ENCODE measurements around the gene HNRNPA0.
A peak's percentile ranks its signal among the peaks of the same experiment; 100 is the strongest.

The HNRNPA0 gene

DNA sequence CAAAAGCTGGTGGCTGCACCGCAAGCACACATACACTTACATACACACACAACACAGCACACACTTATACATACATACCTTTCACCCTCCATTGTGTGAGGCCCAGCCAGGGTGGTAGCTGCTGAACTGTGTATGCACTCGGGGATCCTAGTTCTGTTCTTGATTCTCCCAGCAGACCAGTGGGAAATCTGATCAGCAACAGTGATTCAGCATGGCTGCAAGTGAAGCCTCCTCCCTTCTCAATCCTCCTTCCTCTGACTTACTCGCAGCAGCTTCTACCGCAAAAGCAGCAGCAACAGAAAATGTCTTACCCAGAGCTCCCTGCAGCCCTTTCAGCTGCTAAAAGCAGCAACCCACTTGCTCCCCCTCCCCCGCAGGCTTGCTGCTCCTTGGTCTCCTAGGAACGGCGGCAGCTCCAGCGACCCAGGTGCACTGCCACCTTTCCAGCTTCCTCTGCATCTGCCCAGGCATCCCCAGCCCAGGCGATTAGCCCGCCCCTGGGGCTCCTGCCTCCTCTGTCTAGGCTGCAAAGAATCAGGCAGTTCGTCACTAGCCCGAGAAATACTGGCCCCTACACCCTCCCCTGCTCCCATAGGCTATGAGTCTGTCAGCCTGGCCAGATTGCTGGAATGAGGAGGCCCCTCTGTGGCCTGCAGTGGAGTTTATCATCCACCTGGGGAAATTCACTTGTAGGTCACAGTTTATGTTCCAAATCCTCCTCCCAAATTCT, 18.4 kb downstream of the HNRNPA0 start, which contains the start of gene KLHL3:
KLHL3 (minus strand) TSS at position 535 of the 730 bp plus-strand sequence; CDS start at position 92, 443 bp downstream.
- no peak for TF ChIP-seq POLR2A (IDR thresholded peaks at IDR 0.05; ENCODE audit: low read depth, low read length)
- TF ChIP-seq POLR2AphosphoS5 (IDR thresholded peaks at IDR 0.05; ENCODE audit: low read depth, low read length), result no peak
- FAIRE-seq (peak; percentile 79), DNase-seq (ENCODE audit: insufficient read length) (peak; percentile 13)

GRCh38 chr5:137734962-137735554, 19.1 kb downstream of the HNRNPA0 start:
- no peak for TF ChIP-seq POLR2AphosphoS5 (IDR thresholded peaks at IDR 0.05; ENCODE audit: low read depth, low read length)
- no peak; the same call in 1 of the 2 replicates for TF ChIP-seq TAF1 (IDR thresholded peaks at IDR 0.05; ENCODE audit: borderline replicate concordance, low read depth, low read length)
- no peak for TF ChIP-seq POLR2A (IDR thresholded peaks at IDR 0.05; ENCODE audit: low read depth, low read length)
- DNase-seq (ENCODE audit: insufficient read length), result no peak
- peak; percentile 70 for FAIRE-seq

DNA sequence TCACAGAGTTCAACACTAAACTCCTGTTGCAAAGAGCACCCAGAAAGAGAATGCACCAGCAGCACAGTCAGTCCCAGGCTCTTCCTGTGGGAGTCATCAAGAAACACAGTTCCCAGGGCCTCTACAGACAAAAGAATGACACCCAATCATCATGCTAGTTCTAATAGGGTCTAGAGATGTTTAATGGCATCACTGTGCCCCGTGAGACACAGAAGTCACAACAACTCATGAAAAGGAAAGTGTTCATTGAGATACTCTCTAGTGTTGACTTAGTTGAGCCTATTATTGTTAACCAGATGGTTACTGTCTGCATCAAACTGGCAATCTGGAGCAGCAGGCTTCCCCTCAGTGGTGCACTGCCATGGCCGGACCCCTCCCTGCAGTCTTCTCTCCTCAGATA, 19.8 kb downstream of the HNRNPA0 start:
- DNase-seq (ENCODE audit: insufficient read length), result no peak
- no peak for TF ChIP-seq POLR2A (IDR thresholded peaks at IDR 0.05; ENCODE audit: low read depth, low read length)
- no peak for TF ChIP-seq TAF1 (IDR thresholded peaks at IDR 0.05; ENCODE audit: borderline replicate concordance, low read depth, low read length)
- no peak for TF ChIP-seq POLR2AphosphoS5 (IDR thresholded peaks at IDR 0.05; ENCODE audit: low read depth, low read length)
- FAIRE-seq, result no peak

DNA sequence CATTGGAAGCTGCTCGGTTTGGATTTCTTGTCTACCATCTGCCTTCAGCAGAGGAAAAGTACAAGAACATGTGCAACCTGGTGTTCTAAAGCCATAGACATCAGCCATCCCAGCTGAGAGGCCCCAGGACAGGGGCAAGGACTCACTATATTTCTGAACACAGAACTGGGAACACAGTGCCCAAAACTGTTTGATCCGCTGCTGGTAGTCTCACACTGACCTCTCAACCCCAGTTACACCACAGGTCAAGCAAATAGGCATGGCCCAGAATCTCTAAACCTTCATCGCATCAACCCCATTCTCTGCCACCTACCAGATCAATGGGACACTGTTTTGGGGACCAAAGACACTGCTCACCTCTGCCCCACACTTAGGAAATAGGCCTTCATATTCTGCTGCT, 20.2 kb downstream of the HNRNPA0 start:
- peak; percentile 70 for FAIRE-seq
- DNase-seq (ENCODE audit: insufficient read length), result no peak
- TF ChIP-seq TAF1 (IDR thresholded peaks at IDR 0.05; ENCODE audit: borderline replicate concordance, low read depth, low read length) (no peak), POLR2A (IDR thresholded peaks at IDR 0.05; ENCODE audit: low read depth, low read length) (no peak)

- TF ChIP-seq TAF1 (IDR thresholded peaks at IDR 0.05; ENCODE audit: borderline replicate concordance, low read depth, low read length) (no peak), POLR2AphosphoS5 (IDR thresholded peaks at IDR 0.05; ENCODE audit: low read depth, low read length) (no peak)
- DNase-seq (ENCODE audit: insufficient read length) (no peak), FAIRE-seq (no peak)
Observed at GRCh38 chr5:137733006-137733405, 21.2 kb downstream of the HNRNPA0 start.

- DNase-seq (ENCODE audit: insufficient read length), result no peak
- FAIRE-seq, result no peak
- TF ChIP-seq TAF1 (IDR thresholded peaks at IDR 0.05; ENCODE audit: borderline replicate concordance, low read depth, low read length), result no peak
- no peak for TF ChIP-seq POLR2A (IDR thresholded peaks at IDR 0.05; ENCODE audit: low read depth, low read length)
- TF ChIP-seq POLR2AphosphoS5 (IDR thresholded peaks at IDR 0.05; ENCODE audit: low read depth, low read length), result no peak
Observed at GRCh38 chr5:137731176-137731575, 23.0 kb downstream of the HNRNPA0 start.

- no peak for TF ChIP-seq TAF1 (IDR thresholded peaks at IDR 0.05; ENCODE audit: borderline replicate concordance, low read depth, low read length)
- TF ChIP-seq POLR2AphosphoS5 (IDR thresholded peaks at IDR 0.05; ENCODE audit: low read depth, low read length), result no peak
- TF ChIP-seq POLR2A (IDR thresholded peaks at IDR 0.05; ENCODE audit: low read depth, low read length), result no peak
- DNase-seq (ENCODE audit: insufficient read length), result no peak
Observed at GRCh38 chr5:137730336-137730735, 23.8 kb downstream of the HNRNPA0 start.

GRCh38 chr5:137728048-137728447, 26.1 kb downstream of the HNRNPA0 start:
- TF ChIP-seq POLR2A (IDR thresholded peaks at IDR 0.05; ENCODE audit: low read depth, low read length), result no peak
- no peak for FAIRE-seq
- DNase-seq (ENCODE audit: insufficient read length), result no peak

More at GRCh38 chr5:137730336-137730735, 23.8 kb downstream of the HNRNPA0 start:
- no peak for FAIRE-seq

DNA sequence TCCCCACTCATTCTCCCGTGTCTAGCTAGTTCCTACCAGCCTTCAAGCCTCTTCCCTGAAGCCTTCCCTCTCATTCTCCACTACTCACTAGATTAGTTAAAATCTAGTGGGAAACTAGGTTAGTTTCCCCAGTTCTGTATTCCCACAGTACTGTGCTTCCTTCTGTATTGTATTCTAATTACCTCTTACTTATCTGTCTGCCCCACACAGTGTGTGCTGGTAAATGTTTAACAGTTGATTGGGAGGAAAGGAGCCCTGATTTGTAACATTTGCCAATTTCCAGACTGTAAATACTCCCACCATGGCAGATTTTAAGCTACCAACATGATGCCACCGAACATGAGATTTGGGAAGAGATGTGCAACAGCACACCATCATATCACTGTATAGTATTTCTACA, 26.5 kb downstream of the HNRNPA0 start:
- no peak for TF ChIP-seq POLR2A (IDR thresholded peaks at IDR 0.05; ENCODE audit: low read depth, low read length)
- TF ChIP-seq TAF1 (IDR thresholded peaks at IDR 0.05; ENCODE audit: borderline replicate concordance, low read depth, low read length), result no peak
- TF ChIP-seq POLR2AphosphoS5 (IDR thresholded peaks at IDR 0.05; ENCODE audit: low read depth, low read length), result no peak
- FAIRE-seq, result no peak
- DNase-seq (ENCODE audit: insufficient read length), result no peak

DNA sequence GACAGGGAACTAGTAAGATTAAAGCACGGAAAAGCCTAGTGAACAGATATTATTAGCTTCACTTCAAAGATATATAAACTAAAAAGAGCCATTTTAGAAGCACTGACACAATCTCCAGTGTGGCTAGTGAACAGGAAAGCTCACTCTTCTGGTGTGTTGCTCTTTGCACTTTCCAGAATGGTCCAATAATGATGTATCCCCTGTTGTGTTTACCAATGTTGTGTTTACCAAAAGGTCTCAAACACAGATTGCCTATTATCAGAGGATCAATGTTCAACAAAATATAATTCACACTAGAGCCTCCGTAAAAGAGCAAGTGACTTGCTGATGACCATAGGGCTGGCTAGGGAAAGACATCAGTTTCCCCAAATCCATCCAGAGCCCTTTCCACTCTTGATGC, 29.9 kb downstream of the HNRNPA0 start:
- no peak for TF ChIP-seq TAF1 (IDR thresholded peaks at IDR 0.05; ENCODE audit: borderline replicate concordance, low read depth, low read length)
- no peak for TF ChIP-seq POLR2A (IDR thresholded peaks at IDR 0.05; ENCODE audit: low read depth, low read length)
- no peak for TF ChIP-seq POLR2AphosphoS5 (IDR thresholded peaks at IDR 0.05; ENCODE audit: low read depth, low read length)
- FAIRE-seq (peak; percentile 14), DNase-seq (ENCODE audit: insufficient read length) (no peak)

- no peak for FAIRE-seq
- DNase-seq (ENCODE audit: insufficient read length), result no peak
- TF ChIP-seq TAF1 (IDR thresholded peaks at IDR 0.05; ENCODE audit: borderline replicate concordance, low read depth, low read length) (no peak), POLR2A (IDR thresholded peaks at IDR 0.05; ENCODE audit: low read depth, low read length) (no peak), POLR2AphosphoS5 (IDR thresholded peaks at IDR 0.05; ENCODE audit: low read depth, low read length) (no peak)
Observed at GRCh38 chr5:137718611-137719010, 35.6 kb downstream of the HNRNPA0 start.

DNA sequence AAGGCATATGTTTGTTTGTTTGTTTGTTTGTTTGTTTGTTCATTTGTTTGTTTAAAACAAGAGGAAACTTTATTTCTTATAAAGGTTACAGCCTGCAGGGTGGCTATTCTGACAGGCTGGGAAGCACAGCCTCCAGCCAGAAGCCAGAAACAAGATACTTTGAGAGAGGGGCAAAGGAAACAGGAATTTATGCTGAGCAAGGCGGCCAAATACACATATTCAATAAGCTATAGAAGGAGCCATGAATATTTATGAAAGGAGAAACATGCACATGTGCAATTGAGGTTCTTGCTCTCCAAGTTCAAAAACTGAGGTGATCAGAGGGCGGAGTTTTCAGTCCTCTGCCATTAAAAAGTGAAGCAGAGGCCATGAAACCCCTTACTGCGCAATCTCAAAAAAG, 37.8 kb downstream of the HNRNPA0 start:
- no peak for FAIRE-seq
- TF ChIP-seq TAF1 (IDR thresholded peaks at IDR 0.05; ENCODE audit: borderline replicate concordance, low read depth, low read length), result no peak
- no peak for TF ChIP-seq POLR2A (IDR thresholded peaks at IDR 0.05; ENCODE audit: low read depth, low read length)
- TF ChIP-seq POLR2AphosphoS5 (IDR thresholded peaks at IDR 0.05; ENCODE audit: low read depth, low read length), result no peak
- no peak for DNase-seq (ENCODE audit: insufficient read length)

Data from GM12892 (cell line).